ENCODE measurements around the gene SHB. TPM values are rescaled to one million over a fixed set of nuclear protein-coding genes. Genes with fewer than 3 reads are reported as not detected.

Gene SHB
- total RNA-seq, 1 donor from 2014 or later: 22.5 TPM

GRCh38 chr9:38044706-38045105 lies 24.3 kb downstream of the SHB start:
- Mint-ChIP-seq H3K36me3 (ENCODE audit: insufficient read depth) (peaks cover 2% of the 10 kb centered on the region), H3K27me3 (no peaks in the 10 kb centered on the region), H3K27ac (peak overlapping the region; percentile 64), H3K4me3 (ENCODE audit: low read depth) (no peak overlapping the region), H3K9me3 (ENCODE audit: low read depth) (no peaks in the 10 kb centered on the region), H3K4me1 (ENCODE audit: low read depth) (peaks cover 50% of the 10 kb centered on the region)
- no peak for TF ChIP-seq CTCF (IDR thresholded peaks at IDR 0.05; ENCODE audit: unreplicated experiment)
- no peak for DNase-seq (ENCODE audit: low spot score, unreplicated experiment)

- no peaks in the 10 kb centered on the region for H3K9me3 Mint-ChIP-seq (ENCODE audit: low read depth)
- H3K27me3 Mint-ChIP-seq: no peaks in the 10 kb centered on the region
- DNase-seq (ENCODE audit: low spot score, unreplicated experiment): no peak
- peaks cover 56% of the 10 kb centered on the region for H3K4me1 Mint-ChIP-seq (ENCODE audit: low read depth)
- H3K36me3 Mint-ChIP-seq (ENCODE audit: insufficient read depth): peaks cover 2% of the 10 kb centered on the region
- TF ChIP-seq CTCF (IDR thresholded peaks at IDR 0.05; ENCODE audit: unreplicated experiment): no peak
- no peak overlapping the region for H3K4me3 Mint-ChIP-seq (ENCODE audit: low read depth)
- peak overlapping the region; percentile 64 for H3K27ac Mint-ChIP-seq
These were observed 24.9 kb downstream of the SHB start for GRCh38 chr9:38043931-38044623.

GRCh38 chr9:38042626-38043357 lies 26.2 kb downstream of the SHB start:
- H3K27ac Mint-ChIP-seq: peak overlapping the region; percentile 5
- no peaks in the 10 kb centered on the region for H3K9me3 Mint-ChIP-seq (ENCODE audit: low read depth)
- peaks cover 2% of the 10 kb centered on the region for H3K36me3 Mint-ChIP-seq (ENCODE audit: insufficient read depth)
- no peak for DNase-seq (ENCODE audit: low spot score, unreplicated experiment)
- TF ChIP-seq CTCF (IDR thresholded peaks at IDR 0.05; ENCODE audit: unreplicated experiment): no peak
- no peaks in the 10 kb centered on the region for H3K27me3 Mint-ChIP-seq
- no peak overlapping the region for H3K4me3 Mint-ChIP-seq (ENCODE audit: low read depth)
- H3K4me1 Mint-ChIP-seq (ENCODE audit: low read depth): peaks cover 57% of the 10 kb centered on the region

GRCh38 chr9:38041564-38042243 lies 27.3 kb downstream of the SHB start:
- Mint-ChIP-seq H3K4me1 (ENCODE audit: low read depth) (peaks cover 46% of the 10 kb centered on the region), H3K27ac (no peak overlapping the region), H3K9me3 (ENCODE audit: low read depth) (no peaks in the 10 kb centered on the region), H3K27me3 (no peaks in the 10 kb centered on the region), H3K4me3 (ENCODE audit: low read depth) (no peak overlapping the region), H3K36me3 (ENCODE audit: insufficient read depth) (peaks cover 2% of the 10 kb centered on the region)
- no peak for DNase-seq (ENCODE audit: low spot score, unreplicated experiment)
- TF ChIP-seq CTCF (IDR thresholded peaks at IDR 0.05; ENCODE audit: unreplicated experiment): no peak

GRCh38 chr9:38039907-38040682 lies 28.9 kb downstream of the SHB start:
- no peaks in the 10 kb centered on the region for H3K9me3 Mint-ChIP-seq (ENCODE audit: low read depth)
- H3K4me1 Mint-ChIP-seq (ENCODE audit: low read depth): peaks cover 34% of the 10 kb centered on the region
- no peak for TF ChIP-seq CTCF (IDR thresholded peaks at IDR 0.05; ENCODE audit: unreplicated experiment)
- H3K27me3 Mint-ChIP-seq: no peaks in the 10 kb centered on the region
- H3K4me3 Mint-ChIP-seq (ENCODE audit: low read depth): no peak overlapping the region
- no peak for DNase-seq (ENCODE audit: low spot score, unreplicated experiment)
- no peak overlapping the region for H3K27ac Mint-ChIP-seq
- peaks cover 2% of the 10 kb centered on the region for H3K36me3 Mint-ChIP-seq (ENCODE audit: insufficient read depth)
